ENCODE data around the gene ELOVL6. TPM values are rescaled to one million over a fixed set of nuclear protein-coding genes. Genes with fewer than 3 reads are reported as not detected.

Gene ELOVL6
- total and polyA plus RNA-seq, 8 donors = 3.2 to 27.9 (median 4.4) TPM

DNA sequence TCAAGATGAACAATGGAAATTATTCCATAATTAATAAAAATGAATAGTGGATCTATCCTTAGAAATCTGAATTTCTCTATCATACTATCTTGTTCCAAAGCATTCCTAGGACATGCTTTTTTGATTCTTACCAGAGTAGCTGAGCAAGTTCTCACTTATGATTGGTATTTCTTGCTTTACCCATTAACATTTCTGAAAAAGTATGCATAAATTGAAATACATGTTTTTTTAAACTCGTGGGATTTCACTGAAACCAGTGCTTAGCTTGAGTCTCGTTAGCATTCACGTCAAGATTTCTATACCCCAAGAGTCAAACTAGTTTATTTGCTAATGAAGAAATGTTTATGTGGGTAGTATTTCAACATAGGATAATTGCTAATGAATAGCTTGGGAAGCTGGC, 89.0 kb downstream of the ELOVL6 start:
- Histone ChIP-seq H3K9me3 (no peaks in the 10 kb centered on the region), H3K27ac (no peak overlapping the region), H3K4me3 (no peak overlapping the region), H3K27me3 (no peaks in the 10 kb centered on the region), H3K36me3 (peaks cover 0 to 5% (median 2%) of the 10 kb centered on the region in 4 donors), H3K4me1 (peaks cover 0 to 19% (median 3%) of the 10 kb centered on the region in 4 donors)
- 81 to 97% (median 93%) methylated on average over 3 of the region's 3 CpGs for WGBS, 5 donors
- TF ChIP-seq, protein P1, sequence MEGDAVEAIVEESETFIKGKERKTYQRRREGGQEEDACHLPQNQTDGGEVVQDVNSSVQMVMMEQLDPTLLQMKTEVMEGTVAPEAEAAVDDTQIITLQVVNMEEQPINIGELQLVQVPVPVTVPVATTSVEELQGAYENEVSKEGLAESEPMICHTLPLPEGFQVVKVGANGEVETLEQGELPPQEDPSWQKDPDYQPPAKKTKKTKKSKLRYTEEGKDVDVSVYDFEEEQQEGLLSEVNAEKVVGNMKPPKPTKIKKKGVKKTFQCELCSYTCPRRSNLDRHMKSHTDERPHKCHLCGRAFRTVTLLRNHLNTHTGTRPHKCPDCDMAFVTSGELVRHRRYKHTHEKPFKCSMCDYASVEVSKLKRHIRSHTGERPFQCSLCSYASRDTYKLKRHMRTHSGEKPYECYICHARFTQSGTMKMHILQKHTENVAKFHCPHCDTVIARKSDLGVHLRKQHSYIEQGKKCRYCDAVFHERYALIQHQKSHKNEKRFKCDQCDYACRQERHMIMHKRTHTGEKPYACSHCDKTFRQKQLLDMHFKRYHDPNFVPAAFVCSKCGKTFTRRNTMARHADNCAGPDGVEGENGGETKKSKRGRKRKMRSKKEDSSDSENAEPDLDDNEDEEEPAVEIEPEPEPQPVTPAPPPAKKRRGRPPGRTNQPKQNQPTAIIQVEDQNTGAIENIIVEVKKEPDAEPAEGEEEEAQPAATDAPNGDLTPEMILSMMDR (IDR thresholded peaks at IDR 0.05) = no peak
- TF ChIP-seq POLR2AphosphoS5 (IDR thresholded peaks at IDR 0.05) (no peak), EP300 (IDR thresholded peaks at IDR 0.05) (no peak), POLR2A (IDR thresholded peaks at IDR 0.05) (no peak)
- no peak for DNase-seq
- intact Hi-C loops (cut with DNase I; ENCODE audit: low total_unique reads) = no loop called here

DNA sequence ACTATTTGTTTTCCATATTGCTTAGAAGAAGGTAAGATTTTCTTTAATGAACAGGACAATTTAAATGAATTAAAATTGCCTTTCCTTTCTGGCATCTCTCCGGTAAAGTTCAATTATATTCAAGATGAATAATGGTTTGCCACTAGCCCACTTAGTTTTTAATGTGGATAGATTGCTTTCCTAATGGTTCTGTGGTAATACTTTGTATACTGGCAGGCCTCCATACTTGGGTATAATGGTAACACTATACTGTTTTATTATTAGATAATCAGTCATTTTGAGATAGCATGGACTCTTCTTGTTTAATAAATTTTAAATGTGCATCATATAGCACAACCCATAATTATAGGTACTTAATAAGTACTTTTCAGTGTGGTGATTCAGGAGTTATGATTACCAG, 89.5 kb downstream of the ELOVL6 start:
- intact Hi-C loops (cut with DNase I; ENCODE audit: low total_unique reads) = no loop called here
- H3K9me3 ChIP-seq = no peaks in the 10 kb centered on the region
- H3K27me3 ChIP-seq = no peaks in the 10 kb centered on the region
- H3K36me3 ChIP-seq = peaks cover 0 to 5% (median 2%) of the 10 kb centered on the region in 4 donors
- 89 to 97% (median 97%) methylated on average over 1 of the region's 1 CpG for WGBS, 5 donors
- H3K27ac ChIP-seq = no peak overlapping the region
- H3K4me1 ChIP-seq = peaks cover 0 to 19% (median 3%) of the 10 kb centered on the region in 4 donors
- DNase-seq = no peak
- H3K4me3 ChIP-seq = no peak overlapping the region
- TF ChIP-seq EP300 (IDR thresholded peaks at IDR 0.05) = no peak
- TF ChIP-seq, protein P1 (IDR thresholded peaks at IDR 0.05) = no peak
- TF ChIP-seq POLR2A (IDR thresholded peaks at IDR 0.05) = no peak
- no peak for TF ChIP-seq POLR2AphosphoS5 (IDR thresholded peaks at IDR 0.05)

DNA sequence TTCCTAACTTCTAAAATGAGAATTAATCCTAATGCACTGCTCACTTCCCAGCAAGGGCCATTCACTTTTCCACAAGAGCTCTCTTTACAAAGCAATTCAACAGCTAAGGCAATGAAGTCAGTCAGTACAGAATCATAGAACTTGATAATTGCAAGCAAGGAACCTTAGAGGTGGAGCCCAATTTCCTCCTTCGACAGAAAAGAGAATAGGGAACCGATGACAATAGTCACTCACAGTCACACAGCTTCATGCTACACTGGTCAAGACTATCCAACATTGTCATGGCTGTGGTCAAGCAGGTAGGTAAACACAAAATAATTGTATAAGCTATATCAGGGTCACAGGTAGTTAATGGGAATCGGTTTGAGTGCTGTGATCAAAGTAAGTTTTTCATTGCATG, 90.0 kb downstream of the ELOVL6 start:
- Histone ChIP-seq H3K36me3 (peaks cover 0 to 5% (median 2%) of the 10 kb centered on the region in 4 donors), H3K27ac (no peak overlapping the region), H3K9me3 (no peaks in the 10 kb centered on the region), H3K27me3 (no peaks in the 10 kb centered on the region), H3K4me1 (peaks cover 0 to 19% (median 3%) of the 10 kb centered on the region in 4 donors), H3K4me3 (no peak overlapping the region)
- no peak for DNase-seq
- 70 to 76% (median 75%) methylated on average over 3 of the region's 3 CpGs for WGBS, 5 donors
- TF ChIP-seq, protein P1 (IDR thresholded peaks at IDR 0.05) = no peak
- TF ChIP-seq POLR2A (IDR thresholded peaks at IDR 0.05) (no peak), EP300 (IDR thresholded peaks at IDR 0.05) (no peak), POLR2AphosphoS5 (IDR thresholded peaks at IDR 0.05) (no peak)
- intact Hi-C loops (cut with DNase I; ENCODE audit: low total_unique reads) = no loop called here

DNA sequence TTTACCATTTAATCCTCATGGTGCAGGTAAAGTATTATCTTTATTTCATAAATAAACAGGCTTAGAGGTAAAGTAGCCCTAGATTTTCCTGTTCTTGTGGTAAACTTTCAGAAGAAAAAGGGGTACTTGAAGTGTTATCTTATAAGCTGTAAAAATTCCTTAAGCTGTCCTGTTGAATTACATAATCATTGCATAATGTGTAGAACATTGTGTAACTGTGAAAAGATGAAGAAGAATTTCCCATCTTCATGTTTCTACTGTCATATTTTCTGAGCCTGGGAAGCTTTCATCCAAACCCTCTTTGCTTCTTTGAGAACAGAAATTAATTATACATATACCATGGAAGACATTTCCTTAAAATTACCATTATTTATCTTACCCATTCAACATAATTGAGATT, 90.5 kb downstream of the ELOVL6 start:
- H3K4me1 ChIP-seq = peaks cover 0 to 19% (median 3%) of the 10 kb centered on the region in 4 donors
- DNase-seq = no peak
- no peak overlapping the region for H3K27ac ChIP-seq
- H3K4me3 ChIP-seq = no peak overlapping the region
- H3K9me3 ChIP-seq = no peaks in the 10 kb centered on the region
- TF ChIP-seq POLR2AphosphoS5 (IDR thresholded peaks at IDR 0.05) = no peak
- no peak for TF ChIP-seq POLR2A (IDR thresholded peaks at IDR 0.05)
- TF ChIP-seq, protein P1 (IDR thresholded peaks at IDR 0.05) = no peak
- no peak for TF ChIP-seq EP300 (IDR thresholded peaks at IDR 0.05)
- no peaks in the 10 kb centered on the region for H3K27me3 ChIP-seq
- intact Hi-C loops (cut with DNase I; ENCODE audit: low total_unique reads) = no loop called here
- H3K36me3 ChIP-seq = peaks cover 0 to 5% (median 2%) of the 10 kb centered on the region in 4 donors

Data from stomach (tissue), 9 donors.